WI38 (cell line): ENCODE measurements around the gene WDR27.

Experiments
- H3K4me3 ChIP-seq: 2 replicates; pipeline ENCODE4 v1.5.1; 2011; ENCODE audit warnings: low read depth, mild to moderate bottlenecking, control low read depth, low read length
- CTCF ChIP-seq: IDR thresholded peaks from 2 replicates; pipeline ENCODE4 v1.5.1; 2012; ENCODE audit warnings: low read depth, mild to moderate bottlenecking, control low read depth, low read length

The WDR27 gene

DNA sequence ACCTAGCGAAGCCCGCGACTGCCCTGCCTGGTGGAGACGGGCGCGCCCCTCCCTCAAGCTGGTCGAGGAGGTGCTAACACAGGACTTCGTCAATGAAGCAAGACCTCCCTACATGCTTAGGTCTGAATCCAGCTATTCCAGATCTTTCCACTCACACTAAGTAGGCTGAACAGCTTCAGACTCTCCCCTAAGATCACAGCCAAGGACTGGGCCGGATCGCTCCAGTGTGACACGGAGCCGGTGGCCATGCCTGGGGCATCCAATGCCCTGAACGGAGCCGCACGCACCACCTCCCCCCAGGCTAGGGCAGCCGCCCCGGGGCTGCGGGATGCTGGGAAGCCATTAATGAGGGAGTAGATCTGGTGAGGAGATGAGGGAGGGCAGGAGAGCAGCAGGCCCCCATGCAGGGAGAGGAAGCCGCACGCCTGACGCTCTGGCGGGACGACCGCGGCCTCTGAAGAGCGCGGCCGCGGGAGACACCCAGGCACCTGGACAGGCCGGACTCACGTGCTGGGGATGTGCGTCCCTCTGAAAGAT, 200.0 kb downstream of the WDR27 start:
- no peak for TF ChIP-seq CTCF
- H3K4me3 ChIP-seq: no peak overlapping the region

DNA sequence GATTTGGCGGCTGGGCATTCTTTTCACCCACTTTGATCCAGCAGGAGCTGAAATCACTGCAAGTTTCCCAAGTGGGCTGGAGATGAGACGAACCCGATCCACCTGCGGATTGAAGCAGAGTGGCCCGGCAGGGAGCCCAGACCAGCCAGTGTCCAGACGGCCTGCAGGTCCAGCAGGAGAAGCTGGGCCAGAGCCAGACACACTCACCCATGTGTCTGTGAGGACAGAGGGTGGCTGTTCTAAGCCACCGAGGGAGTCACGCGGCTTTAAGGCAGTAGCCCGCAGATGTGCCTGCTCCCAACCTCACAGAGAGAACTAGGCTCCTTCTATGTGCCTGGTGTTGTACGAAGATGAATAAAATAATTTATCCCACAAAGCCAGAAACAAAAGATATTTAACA, 200.7 kb downstream of the WDR27 start:
- no peak overlapping the region for H3K4me3 ChIP-seq
- no peak for TF ChIP-seq CTCF

DNA sequence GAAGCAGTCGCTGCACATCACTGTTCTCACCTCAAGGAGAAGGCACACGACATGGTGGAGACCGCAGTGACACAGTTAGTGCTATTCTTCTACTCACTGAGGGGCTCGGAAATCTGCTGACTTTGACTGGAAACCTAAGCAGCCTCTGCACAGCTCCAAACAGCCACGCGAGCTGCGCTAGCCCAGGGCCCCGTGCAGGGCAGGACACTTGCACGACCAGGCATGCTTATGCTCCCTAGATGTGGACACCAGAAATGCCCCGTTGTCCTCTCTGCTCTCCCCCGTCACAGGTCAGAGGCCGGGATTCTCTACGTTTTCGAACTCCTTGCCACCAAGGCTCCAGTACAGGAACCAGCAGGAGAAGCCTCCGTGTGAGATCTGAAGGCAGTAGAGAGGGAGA, 201.1 kb downstream of the WDR27 start:
- no peak overlapping the region for H3K4me3 ChIP-seq
- no peak for TF ChIP-seq CTCF

DNA sequence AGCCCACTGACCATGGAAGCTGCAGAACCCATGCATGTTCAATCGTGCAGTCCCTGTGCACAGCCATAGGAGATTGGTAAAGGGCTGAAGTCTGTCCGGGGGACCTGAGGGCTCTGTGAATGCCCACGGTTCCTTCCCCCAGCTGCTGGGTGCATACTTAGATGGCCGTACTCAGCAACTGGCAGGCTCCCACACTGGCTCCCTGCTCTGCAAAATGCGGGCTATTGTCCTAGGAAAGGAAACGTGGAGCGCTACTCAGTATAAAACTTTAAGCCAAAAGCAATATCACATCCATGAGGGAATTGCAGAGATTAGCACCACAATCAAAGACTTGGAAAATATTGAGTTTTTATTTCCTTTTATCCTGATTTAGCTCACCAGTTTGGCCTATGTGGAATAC, 202.0 kb downstream of the WDR27 start:
- TF ChIP-seq CTCF: no peak
- H3K4me3 ChIP-seq: no peak overlapping the region

DNA sequence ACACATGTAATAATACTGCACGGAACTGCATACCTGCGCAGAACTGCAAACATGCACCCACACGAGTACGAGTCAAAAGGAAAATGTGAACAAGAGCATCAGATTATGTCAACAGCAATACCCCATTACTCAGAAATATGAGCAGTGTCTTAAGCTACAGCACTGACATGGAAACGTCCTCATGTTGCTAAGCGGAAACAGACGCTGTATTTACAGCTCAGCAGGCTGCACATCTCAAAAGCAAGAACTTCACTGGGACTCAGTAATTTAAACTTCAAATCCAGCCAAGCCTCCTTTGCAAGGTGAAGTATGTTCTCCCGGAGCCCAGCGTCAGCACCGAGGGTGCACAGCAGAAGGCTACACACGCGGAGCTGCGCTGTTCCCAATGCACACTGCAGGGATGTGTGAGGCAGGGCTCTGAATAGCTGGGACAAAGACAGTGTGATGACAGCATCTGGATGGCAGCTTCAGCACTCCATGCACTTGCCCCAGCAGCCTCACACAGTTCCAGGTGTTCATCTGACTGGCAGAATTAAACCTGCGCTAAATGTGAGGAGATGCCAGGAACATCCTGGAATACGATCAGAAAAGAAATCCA, 202.8 kb downstream of the WDR27 start:
- TF ChIP-seq CTCF: no peak

GRCh38 chr6:169495601-169496000, 206.2 kb downstream of the WDR27 start:
- TF ChIP-seq CTCF: no peak
- no peak overlapping the region for H3K4me3 ChIP-seq

More for the DNA sequence above, 202.8 kb downstream of the WDR27 start:
- H3K4me3 ChIP-seq: no peak overlapping the region

- no peak overlapping the region for H3K4me3 ChIP-seq
- TF ChIP-seq CTCF: no peak
These were observed 207.8 kb downstream of the WDR27 start for GRCh38 chr6:169494038-169494437.
